H1 (cell line): ENCODE results near the gene CDKL5. TPM values are rescaled to one million over a fixed set of nuclear protein-coding genes. Genes with fewer than 3 reads are reported as not detected.

Experiments
- SIN3A ChIP-seq, 2 experiments: IDR thresholded peaks in 1 of 2; conservative IDR thresholded peaks in 1 of 2; 2 replicates each; pipeline ENCODE4 v1.6.1; 2011 to 2012; ENCODE audit warnings: low read length in 2 of 2, improper control_type of control experiment in 1 of 2, low read depth in 1 of 2, mild to moderate bottlenecking in 1 of 2
- polyA plus RNA-seq, 7 experiments: library from polyadenylated mRNA; depleted of rRNA in 3 of 7; stranded (reverse) in 5 of 7; unstranded in 2 of 7; fragments of >200 nt in 5 of 7; fragments of 200-250 nt in 2 of 7; gene quantifications; 1 replicate in 5 of 7; 2 replicates in 1 of 7; 4 replicates in 1 of 7; pipeline versions ENCODE4 v1.2.1 to v1.2.3, GENCODE V29; 2011 to 2013; ENCODE audit warnings: missing spikeins in 2 of 7, mixed read lengths in 2 of 7
- small RNA-seq: library from polyadenylated mRNA; stranded (forward); fragments of <200 nt; extraction: miRNeasy Mini kit (QIAGEN cat#:217004); gene quantifications from one replicate; pipeline ENCODE3, GENCODE V24; 2013; ENCODE audit not compliant: insufficient read depth
- total RNA-seq: library from RNA; stranded (reverse); fragmentation: NEBNext Ultra II Directional; extraction: Animal tissue kit (Norgen Biotek cat#: 25700); gene quantifications from 2 replicates; pipeline ENCODE4 v1.2.1, GENCODE V29; 2021

Gene CDKL5
- total and polyA plus RNA-seq, 2 of the 8 experiments (the other 6 are each of a cell fraction or from before 2014, with no cell fraction given) = 5.5 to 15.6 TPM

GRCh38 chrX:18702362-18703195, 277.2 kb downstream of the CDKL5 start (continued):
- no peak for TF ChIP-seq SIN3A (conservative IDR thresholded peaks at IDR 0.05 in 1 of 2, IDR thresholded peaks at IDR 0.05 in 1 of 2; ENCODE audit: low read depth in 1 of 2, low read length in 2 of 2)

Small RNA genes lying within 50 kb of the gene (small RNA-seq; reads per million reads assigned to genes)
- not detected for gene RF00019

Other genes with a start within 250 kb of the CDKL5 start
- not detected in 2 replicates for gene BEND2, start 204.7 kb upstream of the CDKL5 start, total RNA-seq
- gene BEND2, start 204.7 kb upstream of the CDKL5 start, polyA plus RNA-seq (2011; rRNA removed) = not detected in 2 replicates
- gene SCML2, start 70.9 kb upstream of the CDKL5 start, total RNA-seq = 18.9 and 21.3 TPM in 2 replicates
- gene SCML2, start 70.9 kb upstream of the CDKL5 start, polyA plus RNA-seq (2011; rRNA removed) = 9.7 and 14.6 TPM in 2 replicates
- gene RS1, start 246.5 kb downstream of the CDKL5 start, total RNA-seq = 0.15 TPM in 1 of 2 replicates, not detected in the other
- 0.02 and 0.03 TPM in 2 replicates for gene RS1, start 246.5 kb downstream of the CDKL5 start, polyA plus RNA-seq (2011; rRNA removed)